HG03139 (cell line): ENCODE results near the gene SPINK4.

ENCODE experiments used
- ATAC-seq: cut with Tn5 transposase; IDR thresholded peaks from one replicate; pipeline ENCODE4 v1.9.1; 2021; ENCODE audit not compliant: unreplicated experiment

The SPINK4 gene, protein sequence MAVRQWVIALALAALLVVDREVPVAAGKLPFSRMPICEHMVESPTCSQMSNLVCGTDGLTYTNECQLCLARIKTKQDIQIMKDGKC

GRCh38 chr9:33239921-33240320, at the start of gene SPINK4:
TSS of gene SPINK4 (plus strand) at chr9:33240167. CDS start at chr9:33240209, 42 bp downstream.
- no peak for ATAC-seq

DNA sequence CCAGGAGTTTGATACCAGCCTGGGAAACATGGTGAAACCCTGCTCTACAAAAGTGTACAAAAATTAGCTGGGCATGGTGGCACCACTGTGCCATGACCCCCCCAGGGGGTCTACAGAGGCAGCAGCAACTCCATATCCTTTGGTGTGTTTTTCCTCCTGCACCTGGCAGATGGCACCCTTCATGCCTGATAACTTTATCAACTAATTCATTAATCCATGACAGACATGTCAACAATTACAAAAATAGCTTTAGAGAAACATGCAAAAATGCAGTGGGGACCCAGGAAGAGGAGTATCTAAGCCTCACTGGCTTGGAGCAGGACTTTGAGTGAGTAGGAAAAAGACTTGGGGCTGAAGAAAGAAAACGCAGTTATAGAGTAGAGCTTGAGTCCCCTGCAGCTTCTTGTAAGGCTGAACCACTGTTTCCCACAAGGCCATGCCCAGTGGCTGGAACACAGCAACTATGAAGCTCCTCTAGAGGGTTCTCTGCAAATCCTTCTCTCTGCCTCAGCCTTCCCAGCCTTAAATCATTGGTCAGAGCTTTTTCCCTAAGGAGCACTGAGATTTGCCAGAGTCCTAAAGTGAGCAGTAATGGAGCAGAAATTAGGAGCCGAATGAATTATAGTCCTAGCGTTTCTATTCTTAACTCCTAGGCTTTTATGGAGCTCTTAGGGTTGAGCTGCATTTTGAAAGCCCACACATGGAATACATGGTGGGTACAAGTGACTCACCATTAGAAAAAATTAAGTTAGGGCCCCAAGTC, 47.3 kb upstream of the SPINK4 start:
- no peak for ATAC-seq

- no peak for ATAC-seq
These were observed 46.1 kb upstream of the SPINK4 start for GRCh38 chr9:33193818-33194217.

DNA sequence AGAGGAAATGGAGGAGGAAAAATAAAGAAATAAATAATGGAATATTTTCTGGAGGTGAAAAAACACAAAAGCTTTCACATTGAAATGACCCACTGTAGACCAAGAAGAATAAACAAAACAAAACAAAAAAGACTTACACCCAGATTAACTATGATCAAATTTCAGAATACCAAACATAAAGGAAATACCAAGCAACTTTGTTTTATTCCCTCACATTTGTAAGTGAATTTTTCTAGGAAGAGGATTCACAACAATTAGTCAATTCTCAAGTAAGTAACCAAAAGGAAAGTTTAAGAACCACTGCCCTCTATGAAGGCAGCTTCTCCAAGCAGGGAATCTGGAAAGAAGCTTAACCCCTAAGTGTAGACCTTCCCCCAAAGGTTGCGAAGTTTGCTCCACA, 43.2 kb upstream of the SPINK4 start:
- ATAC-seq = no peak

DNA sequence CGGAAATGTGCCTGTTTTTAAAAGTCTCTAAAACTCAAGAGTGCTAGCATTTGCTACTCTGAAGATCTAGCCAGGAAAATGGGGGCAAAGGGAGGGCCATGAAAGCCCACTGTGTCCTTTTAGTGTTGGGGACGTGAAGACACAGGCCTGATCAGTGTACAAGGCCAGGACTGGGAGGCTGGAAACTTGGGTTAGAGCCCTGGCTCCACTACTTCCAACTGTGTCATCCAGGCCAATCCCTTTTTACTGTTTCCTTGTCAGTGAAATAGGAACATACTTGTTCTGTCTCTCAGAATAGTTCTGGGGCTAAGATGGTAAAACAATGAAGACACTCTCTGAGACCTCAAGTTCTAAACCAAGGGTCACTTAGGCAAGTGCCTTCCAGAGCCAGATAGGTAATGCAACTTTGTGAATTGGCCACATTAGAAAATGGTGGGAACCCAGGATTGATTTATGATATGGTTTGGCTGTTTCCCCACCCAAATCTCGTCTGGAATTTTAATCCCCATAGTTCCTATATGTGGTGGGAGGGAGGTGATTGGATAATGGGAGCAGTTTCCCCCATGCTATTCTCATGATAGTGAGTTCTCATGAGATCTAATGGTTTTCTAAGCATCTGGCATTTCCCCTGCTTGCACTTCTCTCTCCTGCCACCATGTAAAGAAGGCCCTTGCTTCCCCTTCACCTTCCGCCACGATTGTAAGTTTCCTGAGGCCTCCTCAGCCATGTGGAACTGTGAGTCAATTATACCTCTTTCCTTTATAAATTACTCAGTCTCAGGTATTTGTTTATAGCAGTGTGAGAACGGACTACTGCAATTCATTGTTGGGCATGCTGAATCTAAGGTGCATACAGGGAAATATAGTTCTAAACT, 42.5 kb upstream of the SPINK4 start:
- no peak for ATAC-seq

- no peak for ATAC-seq
These were observed 41.8 kb upstream of the SPINK4 start for GRCh38 chr9:33198165-33198564.

DNA sequence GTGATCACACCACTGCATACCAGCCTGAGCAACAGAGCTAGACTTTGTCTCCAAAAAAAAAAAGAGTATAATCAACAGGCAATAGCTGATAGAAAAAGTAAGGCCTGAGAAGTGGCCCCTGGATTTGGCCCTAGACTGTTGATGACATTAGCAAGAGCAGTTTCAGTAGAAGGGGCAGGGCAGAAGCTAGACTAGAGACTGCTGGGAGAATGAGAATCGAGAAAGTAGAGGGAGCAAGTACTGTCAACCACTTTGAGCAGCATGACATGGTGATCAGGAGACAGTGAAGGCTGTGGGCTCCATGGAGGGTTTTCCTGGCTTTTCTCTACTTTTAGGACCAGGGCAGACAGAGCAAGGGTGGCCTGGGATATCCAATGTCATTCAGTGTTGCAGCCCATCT, 37.9 kb upstream of the SPINK4 start:
- peak; percentile 29 for ATAC-seq

- ATAC-seq = peak; percentile 98
These were observed 37.3 kb upstream of the SPINK4 start for GRCh38 chr9:33202552-33203201.

GRCh38 chr9:33209394-33209793, 30.6 kb upstream of the SPINK4 start:
- no peak for ATAC-seq

GRCh38 chr9:33210006-33210715, 29.8 kb upstream of the SPINK4 start:
- ATAC-seq = no peak

DNA sequence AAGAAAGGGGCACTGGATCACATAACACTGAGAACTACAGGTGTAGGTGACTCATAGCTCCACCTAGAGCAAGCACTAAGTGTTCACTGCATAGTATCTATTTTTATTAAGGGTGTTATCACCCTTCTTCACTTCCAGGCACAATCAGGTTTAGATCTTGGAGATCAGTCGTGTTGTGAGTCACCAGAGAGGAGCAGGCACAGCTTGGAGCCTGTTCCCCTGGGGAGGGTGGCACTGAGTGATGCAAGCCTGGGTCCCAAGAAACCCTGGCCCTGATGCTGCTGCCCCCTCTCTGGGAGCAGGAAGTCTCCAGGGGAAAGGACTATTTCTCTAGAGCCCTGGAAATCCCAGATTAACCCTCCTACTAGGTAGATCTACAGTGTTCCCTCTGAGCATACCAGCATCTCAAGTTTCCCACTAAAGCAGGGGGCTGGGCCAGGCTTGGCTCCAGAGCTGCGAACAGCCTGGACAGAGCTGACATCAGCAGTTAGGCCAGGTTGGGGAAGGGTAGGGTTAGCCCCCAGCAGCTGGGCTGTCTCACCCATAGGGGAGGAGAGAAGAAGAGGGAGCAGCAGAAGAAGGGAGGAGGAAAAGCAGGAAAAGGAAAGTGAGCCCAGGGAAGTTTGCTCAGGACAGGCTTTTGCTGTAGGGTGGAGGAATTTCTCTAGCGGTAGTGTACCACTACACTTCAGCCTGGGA, 28.1 kb upstream of the SPINK4 start:
- no peak for ATAC-seq

DNA sequence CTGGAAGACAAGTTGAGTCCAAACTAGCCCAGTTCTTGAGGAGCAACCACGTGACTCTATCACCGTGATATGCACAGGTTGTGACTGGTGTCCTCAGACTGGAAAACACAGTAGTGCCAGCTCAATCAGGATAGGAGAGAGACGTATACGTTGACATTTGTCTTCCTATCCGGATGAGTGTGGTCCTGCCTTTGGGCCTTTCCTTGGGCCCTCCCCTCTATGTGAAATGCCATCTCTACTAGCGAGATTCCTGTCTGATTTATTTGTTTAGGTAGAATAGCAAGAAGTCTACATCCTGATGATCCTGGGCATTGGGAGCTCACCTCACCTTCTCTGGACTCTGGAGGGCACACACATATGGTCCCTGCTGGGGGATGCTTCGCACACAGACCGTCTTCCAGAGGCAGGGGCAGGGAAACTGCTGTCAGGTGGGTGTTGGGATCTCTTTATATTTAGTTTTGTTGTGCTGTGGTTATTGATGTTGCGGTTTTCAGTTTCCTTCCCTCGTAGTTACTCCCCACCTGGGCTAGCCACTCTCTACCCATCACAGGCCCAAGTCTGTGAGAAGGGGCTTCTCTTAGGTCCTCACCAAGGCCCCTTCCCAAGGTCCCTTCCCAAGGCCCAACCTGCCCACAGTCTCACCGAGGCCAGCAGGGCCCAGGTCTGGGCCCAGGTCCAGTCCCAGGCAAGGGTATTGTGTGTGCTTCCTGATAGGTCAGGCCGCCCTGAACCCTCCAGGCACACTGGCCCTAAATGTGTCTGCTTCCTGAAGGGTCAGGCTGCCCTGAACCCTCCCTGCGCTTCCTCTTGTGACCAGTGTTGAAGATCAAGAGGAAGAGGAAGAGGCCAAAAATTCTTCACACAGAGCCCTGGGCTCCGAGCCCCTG, 19.0 kb upstream of the SPINK4 start:
- ATAC-seq = no peak

DNA sequence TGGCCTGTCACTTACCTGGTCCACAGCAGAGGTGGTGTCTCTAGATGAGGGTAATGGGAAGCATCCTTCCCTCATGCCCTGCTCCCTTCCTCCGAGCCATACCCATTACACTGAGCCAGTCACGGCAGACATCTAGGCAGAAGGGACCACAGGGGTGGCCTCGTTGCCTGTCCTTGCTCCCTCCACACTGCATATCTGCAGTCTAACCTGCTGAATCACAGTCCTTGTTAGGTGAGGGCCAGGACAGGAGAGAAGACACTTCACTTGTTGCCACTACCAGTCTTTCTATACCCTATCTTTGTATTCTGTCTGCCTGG, 18.4 kb upstream of the SPINK4 start:
- no peak for ATAC-seq

DNA sequence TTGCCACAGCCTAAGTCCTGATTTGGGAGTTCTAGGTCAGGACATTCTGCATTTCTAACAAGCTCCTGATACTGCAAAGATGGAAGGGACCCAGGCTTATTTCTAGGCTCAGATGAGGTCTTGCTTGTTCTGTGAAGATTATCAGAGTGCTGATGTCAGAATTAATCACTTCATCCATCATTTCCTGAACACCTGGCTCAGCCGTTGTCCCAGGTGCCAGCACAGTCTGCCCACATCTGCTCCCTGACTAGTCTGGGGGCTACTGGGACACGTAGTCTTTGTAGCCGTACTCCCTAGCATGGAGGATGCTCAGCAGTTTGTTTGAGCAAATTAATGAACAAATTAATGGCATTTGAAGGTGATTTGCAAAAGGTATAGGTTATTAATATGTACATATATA, 17.9 kb upstream of the SPINK4 start:
- ATAC-seq = no peak

DNA sequence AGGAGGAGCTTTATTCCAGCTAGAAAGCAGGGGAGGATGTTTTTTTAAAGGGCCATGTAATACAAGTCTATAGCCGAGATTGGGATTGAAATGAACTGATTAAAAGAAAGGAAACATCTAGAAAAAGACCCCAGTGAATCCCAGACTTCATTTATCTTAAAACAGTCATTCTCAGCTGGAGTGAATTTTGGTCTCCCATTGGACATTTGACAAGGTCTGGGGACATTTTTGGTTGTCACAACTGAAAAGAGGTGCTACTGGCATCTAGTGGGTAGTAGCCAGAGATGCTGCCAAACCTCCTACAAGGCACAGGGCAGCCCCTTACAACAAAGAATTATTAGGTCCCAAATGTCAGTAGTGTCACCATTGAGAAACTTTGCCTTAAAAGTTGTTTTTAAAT, 16.3 kb upstream of the SPINK4 start:
- no peak for ATAC-seq

- ATAC-seq = no peak
These were observed 14.4 kb upstream of the SPINK4 start for GRCh38 chr9:33225319-33226147.

- peak; percentile 51 for ATAC-seq
These were observed 13.0 kb upstream of the SPINK4 start for GRCh38 chr9:33227008-33227398.

- ATAC-seq = no peak
These were observed 12.2 kb upstream of the SPINK4 start for GRCh38 chr9:33227741-33228140.

- no peak for ATAC-seq
These were observed 11.4 kb upstream of the SPINK4 start for GRCh38 chr9:33228606-33229005.
